Activated CD4-positive, alpha-beta T cell treated with anti-CD3 and anti-CD28 coated beads, Interleukin-2, amount 50 U/mL, for 48 hours (primary cell): ENCODE measurements around the gene CYTH3.
"Not testable (repeated sequence)": the region's sequence is repeated elsewhere in the genome, so short reads cannot be mapped to it uniquely, and the experiment has no call there.

Experiments
- DNase-seq, 2 experiments: peaks; one replicate each; pipeline ENCODE4 v3.0.0-alpha.2; 2020

CYTH3 gene

DNA sequence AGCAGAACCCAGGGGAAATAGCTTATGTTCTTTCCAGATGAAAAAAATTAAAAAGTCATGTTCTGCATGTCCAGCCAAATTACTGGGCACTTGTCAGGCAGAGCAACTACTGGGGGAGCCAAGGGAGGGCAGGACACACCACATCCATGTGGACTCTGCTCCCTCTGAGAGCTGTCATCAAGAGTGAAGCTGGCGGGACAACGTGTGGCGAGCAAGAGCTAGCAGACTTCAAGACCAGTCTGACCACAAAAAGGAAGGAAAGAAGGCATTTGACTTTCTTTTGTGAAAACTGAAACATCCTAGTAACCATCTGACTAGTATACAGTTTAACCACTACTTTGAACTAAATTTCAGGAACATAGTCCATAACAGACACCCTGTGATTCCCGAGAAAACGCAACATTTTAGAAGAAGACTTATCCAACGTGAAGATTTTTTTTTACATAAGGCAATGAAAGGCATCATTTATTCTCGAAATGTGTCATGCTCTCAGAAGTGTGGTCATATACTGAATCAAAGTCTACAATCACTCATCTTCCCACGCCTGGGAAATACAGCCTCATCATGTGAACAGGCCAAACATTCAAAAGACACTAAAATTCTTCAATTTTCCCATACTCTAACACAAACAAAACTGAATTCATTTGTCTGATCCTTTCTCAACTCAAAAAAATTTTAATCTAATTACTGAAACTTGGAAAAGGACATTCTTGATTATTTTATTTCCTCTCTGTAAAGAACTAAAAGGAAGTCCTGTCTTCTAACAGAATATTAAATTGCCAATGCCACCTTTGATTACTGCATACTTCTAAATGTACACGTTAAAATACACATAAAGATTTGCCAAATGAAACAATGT, 15.5 kb downstream of the CYTH3 start:
- DNase-seq: peak; percentile 45 to 59

DNA sequence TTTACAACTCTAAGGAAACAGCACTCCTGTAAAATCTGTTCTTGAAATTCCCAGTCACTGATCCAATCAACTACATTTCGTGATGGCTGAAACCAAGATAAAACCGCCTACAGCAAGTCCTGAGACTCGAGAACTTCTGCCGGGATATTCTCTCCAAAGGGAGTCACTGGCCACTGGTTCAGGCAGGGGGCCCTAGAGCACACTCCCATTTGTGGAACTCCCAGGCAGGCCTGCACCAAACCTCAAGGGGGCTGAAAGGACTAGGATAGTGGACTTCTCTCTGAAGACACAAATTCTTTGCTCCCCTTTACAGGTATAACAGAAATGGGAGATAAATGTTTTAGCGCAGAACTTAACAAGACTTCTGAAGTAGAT, 16.3 kb downstream of the CYTH3 start:
- DNase-seq: no peak

DNA sequence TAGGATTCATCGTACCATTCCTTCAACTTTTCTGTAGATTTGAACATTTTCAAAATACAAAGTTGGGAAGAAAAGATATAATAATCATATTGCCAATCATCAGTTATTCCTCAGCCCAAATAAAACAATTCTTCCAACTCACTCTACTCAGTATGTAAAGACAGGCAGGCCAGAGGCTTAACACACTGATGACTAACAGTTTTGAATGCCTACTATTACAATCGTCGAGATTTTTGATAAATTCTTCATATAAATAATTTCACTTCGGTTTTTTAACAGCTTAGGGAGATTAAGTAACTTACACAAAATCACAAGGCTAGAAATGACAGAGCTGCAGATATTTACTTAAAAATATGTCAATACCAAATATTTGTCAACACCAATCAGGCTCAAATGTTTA, 17.6 kb downstream of the CYTH3 start:
- no peak for DNase-seq

DNA sequence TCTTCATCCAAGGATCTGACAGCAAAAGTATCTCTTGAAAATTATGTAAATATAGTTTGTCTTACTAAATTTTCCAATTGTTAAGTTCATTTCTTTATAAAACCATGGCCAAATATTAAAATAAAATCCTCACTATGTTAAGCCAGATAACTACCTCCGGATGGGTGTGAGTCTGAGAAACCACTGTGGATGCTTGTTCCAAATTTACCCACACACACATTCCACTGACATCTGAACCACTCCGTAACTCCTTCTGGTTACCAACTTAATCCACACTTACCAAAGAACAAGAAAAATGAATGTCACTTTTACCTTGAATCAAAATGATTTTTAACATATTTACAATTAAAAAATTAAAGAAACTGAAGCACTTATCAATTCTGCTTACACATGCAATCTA, 19.7 kb downstream of the CYTH3 start:
- DNase-seq: no peak

DNA sequence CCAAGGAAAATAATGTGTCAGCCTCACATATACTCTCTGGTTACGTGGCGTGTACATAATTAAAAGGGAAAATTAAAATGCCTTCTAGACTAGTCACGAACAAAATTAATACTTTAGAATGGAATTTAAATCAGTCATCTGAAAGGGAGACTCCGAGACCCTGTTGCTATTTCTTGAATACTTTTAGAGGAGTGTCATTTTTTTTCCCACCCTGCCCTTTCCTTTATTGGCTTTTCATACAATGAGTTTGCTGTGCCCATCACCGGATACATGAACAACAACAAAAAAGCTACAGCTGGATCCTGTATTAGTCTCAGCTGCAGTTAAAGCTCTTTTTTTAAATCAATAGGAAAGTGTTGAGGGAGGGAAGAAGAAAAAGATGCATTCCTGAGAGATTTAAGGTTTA, 20.1 kb downstream of the CYTH3 start:
- no peak for DNase-seq

DNA sequence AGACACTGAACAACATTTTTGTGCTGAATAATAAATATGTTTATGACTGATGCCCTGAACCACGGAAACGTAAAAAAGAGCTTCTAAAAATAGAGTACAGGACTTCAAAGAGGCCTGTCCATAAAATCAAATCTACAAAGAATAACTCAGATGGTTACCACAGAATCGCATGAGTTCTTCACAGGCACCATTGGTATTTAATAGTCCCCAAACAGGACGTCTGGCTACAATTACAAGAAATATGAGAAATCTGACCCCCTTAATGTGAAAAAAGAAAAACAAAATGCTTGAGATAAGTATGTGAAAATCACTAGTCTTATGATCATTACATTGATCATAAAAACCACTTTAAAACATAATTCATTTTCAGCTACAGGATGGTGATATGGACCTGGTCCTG, 20.8 kb downstream of the CYTH3 start:
- no peak for DNase-seq

DNA sequence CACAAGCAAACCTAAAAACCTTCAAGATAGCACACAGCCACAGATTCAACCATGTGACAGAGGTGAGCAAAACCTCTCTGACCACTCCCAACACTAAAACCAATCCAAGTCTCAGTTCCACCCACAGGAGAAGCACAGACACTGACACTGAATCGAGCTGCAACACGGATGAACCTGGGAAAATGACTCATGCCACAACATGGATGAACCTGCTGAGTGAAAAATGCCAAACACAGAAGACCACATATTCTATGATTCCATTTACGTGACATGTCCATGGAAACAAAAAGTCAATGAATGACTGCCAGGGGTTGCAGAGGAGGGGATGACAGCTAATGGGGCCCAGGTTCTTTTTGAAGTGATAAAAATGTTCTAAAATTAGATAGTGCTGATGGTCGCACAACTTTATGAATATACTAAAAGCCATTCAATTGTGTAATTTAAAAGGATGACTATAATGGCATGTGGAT, 22.0 kb downstream of the CYTH3 start:
- peak; percentile 45 to 60 for DNase-seq

DNA sequence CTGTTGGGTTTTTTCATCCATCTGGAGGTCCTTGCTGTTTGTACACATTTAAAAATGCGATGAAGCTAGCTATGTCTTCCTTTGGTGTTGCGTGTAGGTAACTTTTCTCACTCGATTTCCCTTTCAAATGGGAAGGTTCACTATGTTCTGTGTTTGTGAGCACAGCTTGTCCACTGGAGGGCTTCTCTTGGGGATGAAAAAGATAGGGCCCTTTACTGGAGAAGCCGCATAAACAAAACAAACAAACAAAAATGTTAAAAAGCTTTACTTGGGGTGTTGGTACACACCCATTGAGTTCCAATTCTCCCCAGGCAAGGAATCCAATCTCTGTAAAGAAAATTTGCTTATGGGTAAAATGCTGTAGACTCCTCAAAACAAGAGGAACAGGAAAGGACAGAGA, 23.4 kb downstream of the CYTH3 start:
- DNase-seq: no peak

DNA sequence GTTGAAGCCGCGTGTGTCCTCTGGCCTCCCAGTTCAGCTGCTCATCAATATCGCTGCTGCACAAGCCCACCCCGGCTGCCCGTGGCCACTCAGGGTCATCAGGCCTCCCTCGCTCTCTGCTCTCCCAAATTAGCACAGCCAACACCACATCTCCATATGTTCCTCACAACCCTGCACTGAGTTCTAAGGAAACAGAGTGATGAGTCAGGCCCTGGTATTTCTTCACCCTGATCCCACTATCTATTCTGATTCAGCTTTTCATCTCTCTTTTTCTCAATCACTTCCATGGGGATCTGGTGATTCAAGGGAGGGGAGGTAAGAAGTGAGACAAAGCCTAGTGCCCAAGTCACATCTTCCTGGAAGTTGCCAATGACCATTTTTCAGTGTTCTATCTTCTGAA, 23.8 kb downstream of the CYTH3 start:
- no peak for DNase-seq

DNA sequence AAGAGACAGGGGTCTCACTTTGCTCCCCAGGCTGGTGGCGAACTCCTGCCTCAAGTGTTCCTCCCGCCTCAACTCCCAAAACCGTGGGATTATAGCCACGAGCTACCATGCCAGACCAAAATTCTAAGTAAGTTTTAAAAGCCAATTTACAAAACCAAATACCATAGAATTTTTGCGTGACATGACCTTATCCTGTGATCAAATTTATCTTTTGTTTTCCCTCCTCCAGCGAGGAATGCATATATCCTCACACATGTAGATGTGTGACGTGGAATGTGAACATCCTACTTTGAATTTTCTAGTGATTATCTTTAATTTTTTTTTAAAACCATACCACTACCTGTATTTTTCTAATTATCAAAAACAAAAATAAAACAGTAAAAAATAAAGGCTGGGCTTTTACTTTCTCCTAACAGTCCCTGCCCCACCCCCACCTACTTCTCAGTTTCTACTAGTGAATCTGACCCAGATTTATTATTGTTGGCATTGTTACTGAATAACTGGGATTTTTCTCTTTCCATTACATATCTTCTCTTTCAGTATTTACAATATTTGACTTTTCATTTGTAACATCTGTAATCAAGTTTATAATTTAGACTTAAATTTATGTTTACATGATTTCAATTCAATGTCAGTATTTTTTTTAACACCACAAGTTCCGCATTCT, 26.0 kb downstream of the CYTH3 start:
- no peak for DNase-seq

DNA sequence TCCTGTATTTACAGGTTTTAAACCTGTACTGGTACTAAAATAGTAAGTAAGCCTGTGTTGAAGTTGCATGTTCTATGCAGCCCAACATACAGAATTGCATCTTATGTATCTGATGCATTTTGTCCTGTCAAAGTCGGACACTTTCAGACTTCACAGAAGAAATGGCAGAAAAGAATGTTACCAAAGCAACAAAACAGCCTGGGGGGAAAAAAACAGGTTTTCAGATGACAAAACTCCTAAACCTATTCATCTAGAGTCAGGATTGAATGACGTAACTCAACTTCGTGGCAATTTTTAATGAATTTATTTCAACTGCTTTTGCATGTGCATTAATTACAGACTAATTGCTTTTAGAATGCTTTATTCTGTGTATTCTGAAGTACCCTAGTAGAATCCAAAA, 28.4 kb downstream of the CYTH3 start:
- no peak for DNase-seq

DNA sequence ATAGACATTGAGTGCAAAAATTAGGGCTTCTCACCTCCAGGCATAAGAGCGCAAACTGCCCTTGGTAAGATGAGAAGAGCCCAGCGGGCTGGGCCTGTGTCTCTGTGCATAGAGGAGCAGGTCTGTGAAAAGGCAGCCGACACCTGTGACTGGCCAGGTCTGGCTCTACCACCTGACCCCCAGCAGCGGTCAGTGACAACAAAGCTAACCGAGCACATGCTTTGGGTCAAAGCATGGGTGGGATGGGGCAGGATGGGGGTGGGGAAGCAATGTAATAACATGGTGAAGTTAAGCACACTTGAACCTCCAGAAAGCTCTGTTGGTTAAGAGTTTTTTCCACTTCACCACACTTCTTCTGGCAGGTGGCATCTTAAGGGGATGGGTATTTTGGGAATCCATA, 29.3 kb downstream of the CYTH3 start:
- DNase-seq: no peak

DNA sequence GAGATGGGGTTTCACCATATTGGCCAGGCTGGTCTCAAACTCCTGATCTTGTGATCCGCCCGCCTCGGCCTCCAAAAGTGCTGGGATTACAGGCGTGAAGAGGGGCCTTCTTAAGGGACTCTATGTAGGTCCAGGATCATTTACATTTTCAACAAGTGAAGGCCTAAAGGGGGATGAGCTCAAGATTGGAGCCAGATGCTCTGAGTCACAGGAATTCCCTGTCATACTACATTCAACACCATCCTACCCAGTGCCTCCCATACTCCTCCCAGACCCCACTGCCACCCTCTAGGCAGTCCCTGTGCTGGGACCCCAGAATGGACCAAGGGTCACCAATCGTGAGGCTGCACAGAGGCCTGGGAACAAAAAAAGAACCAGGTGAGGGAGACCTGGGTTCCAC, 29.9 kb downstream of the CYTH3 start:
- no peak for DNase-seq

DNA sequence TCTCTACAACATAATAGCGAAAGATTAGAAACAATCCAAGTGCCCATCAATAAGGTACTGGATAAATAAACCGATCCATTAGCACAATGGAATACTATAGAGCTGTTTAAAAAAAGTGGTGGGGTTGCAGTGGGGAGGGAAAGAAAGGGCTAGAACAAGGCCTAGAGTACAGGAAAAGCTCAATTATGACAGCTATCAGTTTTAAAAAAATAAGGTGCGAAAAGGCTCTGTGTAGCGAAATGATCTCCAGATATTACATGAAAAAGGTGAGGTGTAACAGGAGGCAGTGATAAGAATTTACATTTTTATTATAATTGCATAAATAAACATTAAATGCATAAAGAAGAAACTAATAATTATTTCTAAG, 30.8 kb downstream of the CYTH3 start:
- DNase-seq: no peak

DNA sequence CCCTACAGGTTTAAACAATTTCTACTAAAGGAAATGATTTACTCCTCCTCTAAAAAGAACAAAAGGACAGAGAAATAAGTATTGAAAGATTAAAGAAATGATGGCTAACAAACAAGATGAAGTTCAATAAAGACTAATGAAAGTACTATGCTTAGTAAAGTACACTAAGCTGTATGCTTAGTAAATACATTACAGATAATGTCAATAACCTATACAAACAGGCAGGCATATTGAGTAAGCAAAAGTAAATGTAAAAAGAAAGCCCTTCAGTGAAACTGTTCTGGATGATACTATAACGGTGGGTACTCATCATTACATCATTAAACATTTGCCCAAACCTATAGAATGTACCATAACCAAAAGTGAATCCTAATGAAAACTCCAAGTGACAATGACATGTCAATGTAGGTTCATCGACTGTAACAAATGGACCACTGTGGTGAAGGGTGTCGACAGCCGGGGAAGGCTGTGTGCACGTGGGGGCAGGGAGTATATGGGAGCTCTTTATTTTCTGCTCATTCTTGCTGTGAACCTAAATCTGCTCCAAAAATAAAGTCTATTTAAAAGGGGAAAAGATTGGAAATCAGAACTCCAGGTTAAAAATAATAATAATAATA, 34.0 kb downstream of the CYTH3 start:
- DNase-seq: no peak

DNA sequence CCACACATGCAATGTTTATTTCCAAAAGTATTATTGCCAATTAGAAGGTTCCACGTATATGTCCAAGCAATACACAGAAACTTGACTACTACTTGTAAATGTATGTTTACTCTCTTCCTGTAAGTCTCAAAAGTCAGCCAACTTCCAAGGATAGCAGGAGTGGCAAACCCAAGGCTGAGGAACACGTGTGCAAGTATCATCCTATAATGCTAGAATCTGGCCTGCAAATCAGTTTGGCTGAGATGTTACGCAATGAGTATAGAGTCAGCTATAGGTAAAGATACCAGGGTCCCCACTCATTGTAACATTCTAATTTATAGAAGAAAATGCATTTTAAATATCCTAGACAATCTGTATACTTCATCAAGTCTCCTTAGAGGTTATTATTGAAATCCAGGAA, 34.7 kb downstream of the CYTH3 start:
- DNase-seq: no peak

DNA sequence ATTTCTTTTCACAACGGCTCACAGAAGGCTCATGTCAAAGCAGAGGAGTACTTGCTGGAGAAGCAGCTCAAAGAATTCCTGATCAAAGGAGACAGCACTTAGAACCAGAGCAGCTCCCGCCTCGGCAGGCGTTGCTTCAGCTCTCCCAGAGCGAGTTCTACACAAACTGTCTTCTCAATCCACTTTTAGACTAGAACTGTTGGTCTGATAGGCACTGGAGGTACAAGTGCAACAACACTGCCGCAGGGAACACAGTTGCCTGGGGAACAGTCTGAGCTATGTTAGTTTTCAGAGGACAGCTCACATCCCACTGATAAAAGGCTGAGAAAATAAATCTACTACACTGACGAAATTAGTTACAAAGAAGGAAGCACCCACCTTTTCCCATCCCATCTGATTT, 35.4 kb downstream of the CYTH3 start:
- DNase-seq: no peak

DNA sequence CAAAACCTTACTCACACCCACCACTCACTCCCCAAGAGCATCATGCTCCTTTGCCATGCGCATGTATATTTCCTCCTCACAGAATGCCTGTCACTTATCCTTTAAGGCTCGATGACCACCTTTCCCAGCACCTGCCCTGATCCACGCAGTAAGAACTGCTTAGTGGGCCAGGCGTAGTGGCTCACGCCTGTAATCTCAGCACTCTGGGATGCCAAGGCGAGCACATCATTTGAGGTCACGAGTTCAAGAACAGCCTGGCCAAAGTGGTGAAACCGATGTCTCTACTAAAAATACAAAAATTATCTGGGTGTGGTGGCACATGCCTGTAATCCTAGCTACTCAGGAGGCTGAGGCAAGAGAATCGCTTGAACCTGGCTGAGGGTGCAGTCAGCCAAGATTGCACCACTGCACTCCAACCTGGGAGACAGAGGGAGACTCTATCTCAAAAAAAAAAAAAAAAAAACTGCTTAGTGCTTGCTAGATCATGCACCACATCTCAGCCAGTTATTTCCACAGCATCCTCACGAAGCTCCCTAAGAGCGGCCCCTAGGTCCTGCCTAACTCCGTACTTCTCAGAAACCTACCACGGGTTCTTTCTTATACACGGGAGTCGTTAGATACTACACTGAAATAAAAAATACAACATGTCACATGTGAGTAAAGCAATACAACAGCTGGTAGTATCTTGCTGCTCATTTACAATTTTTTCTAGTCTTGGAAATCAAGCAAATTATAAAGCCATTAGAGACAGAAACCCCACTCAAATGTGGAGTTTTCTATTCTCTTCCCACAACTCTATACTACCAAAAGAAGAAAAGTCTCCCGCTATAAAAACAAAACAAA, 37.2 kb downstream of the CYTH3 start:
- no peak for DNase-seq

DNA sequence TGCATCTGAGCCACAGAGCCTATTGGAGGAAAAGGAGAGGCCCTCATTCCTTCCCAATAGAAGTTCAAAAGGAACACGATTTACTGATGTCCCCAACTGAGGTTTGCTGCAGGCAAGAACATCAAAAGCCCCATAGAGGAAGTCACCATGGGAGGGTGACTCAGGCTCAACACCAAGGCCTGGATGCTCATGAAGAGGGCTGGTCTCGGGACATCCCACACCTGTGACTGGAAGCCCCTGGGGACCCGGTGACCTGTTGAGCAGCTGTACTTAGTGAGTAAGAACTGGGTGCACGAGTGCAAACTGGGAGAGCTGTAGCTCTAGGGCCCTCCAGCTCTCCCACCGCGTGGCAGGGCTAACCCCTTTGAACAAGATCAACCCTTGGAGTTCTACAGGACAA, 38.0 kb downstream of the CYTH3 start:
- peak in 1 of 2 experiments; percentile 18 for DNase-seq

DNA sequence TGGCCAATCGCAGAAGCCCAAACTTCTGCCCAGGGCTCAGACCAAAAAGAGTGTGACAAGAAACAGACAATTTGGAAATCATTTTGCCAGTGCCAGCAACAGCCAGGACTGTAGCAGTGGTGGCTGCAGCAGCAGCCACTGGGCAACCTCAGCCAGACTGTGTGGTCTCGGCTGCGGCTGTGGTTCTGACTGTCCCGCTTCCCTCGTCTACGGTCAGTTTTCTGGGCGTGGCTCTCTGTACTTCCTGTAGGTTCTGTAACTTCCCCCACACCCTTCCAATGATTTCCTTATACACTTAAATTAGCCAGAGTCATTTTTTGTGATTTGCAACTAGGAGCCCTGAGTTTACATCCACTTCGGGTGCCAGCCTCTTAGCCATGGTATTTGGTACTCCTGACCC, 39.9 kb downstream of the CYTH3 start:
- no peak for DNase-seq

DNA sequence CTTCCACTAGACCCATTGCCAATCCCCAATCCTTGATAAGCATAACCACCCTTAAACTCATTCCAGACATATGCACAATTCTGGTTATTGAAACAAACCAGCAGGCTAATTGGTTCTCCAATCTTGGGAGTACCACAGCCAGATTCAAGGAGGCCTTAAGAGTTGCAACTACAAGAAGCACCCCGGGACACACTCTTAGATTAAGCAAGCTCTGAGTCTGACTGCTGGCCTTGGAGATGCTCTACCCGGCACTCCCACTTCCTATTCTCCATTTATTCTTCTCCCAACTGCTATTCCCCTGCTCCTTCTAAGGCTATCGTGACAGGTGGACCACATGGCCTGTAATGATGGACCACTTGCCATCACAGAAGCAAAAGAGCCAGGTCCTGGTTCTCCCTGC, 40.3 kb downstream of the CYTH3 start:
- no peak for DNase-seq

DNA sequence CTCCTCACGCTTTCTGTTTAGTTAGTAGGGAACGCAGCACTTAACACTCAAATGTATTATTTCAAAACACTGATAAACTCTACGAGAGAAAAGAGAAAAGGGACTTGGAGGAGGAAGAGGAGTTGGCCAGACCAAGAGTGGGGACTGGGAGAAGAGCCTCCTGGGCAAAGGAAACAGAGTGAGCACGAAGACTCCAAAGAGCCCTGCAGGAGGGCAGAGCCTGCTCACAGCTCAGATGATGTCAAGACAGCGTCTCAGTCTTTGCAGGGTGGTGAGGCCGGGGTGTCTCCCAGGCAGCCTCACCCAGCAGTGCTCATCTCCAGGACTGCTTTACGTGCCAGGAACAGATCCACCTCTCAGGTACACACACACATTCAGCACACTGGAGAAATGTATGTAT, 41.2 kb downstream of the CYTH3 start:
- DNase-seq: no peak

DNA sequence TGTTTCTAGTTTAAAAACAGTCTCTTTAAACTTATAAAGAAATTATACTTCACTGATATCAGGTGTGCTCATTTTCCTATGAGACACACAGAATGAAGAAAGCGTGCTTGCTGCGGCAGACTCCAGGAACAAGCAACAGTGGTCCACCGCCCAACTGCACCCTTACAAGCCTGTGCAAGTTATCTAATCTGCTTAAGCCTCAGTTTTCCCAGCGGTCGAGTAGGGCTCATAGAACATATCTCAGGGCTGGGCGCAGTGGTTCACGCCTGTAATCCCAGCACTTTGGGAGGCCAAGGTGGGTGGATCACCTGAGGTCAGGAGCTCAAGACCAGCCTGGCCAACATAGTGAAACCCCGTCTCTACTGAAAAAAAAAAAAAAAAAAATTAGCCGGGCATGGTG, 43.1 kb downstream of the CYTH3 start:
- not testable (repeated sequence) for DNase-seq
